HUES6 (cell line): Measurements from ENCODE around the gene PLSCR4.

Source experiments
- H3K27ac ChIP-seq: 2 replicates; pipeline ENCODE4 v1.7.0; 2013; ENCODE audit warnings: low read depth, mild to moderate bottlenecking, low read length, inconsistent platforms
- H3K27me3 ChIP-seq: 2 replicates; pipeline ENCODE4 v1.6.1; 2013; ENCODE audit warnings: low read length; ENCODE audit not compliant: control insufficient read depth, insufficient read depth
- H3K36me3 ChIP-seq: 2 replicates; pipeline ENCODE4 v1.6.1; 2013; ENCODE audit warnings: low read length; ENCODE audit not compliant: control insufficient read depth, insufficient read depth
- H3K4me1 ChIP-seq: 2 replicates; pipeline ENCODE4 v1.6.1; 2013; ENCODE audit warnings: low read length; ENCODE audit not compliant: control insufficient read depth, insufficient read depth
- H3K4me3 ChIP-seq: 2 replicates; pipeline ENCODE4 v1.5.1; 2013; ENCODE audit warnings: low read depth, low read length
- H3K9ac ChIP-seq: one replicate; pipeline ENCODE4 v1.6.1; 2013; ENCODE audit warnings: mild to moderate bottlenecking, low read length
- H3K9me3 ChIP-seq: 2 replicates; pipeline ENCODE4 v1.6.1; 2013; ENCODE audit warnings: low read depth, low read length; ENCODE audit not compliant: control insufficient read depth, insufficient read depth

Gene PLSCR4

DNA sequence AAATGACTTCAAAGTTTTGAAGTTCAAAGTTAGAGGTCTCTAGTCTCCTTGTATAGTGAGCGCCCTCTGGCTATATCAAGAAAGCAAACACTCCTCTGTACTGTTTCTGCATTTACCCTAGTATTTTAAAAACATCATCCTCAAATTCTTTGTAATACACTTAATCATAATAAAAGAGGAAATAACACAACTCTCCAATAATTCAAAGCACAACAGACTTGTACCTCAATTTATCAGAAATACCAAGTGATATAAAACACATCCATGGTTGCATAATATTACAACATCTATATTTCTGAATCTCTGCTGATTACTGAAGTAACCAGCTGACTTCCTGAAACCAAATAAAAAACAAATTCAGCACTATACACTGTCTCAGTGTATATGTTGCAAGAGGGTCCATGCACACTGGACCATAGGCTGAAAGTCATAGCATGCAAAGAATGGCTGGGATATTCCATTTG is 102.4 kb downstream of the PLSCR4 start:
- no peak overlapping the region for H3K4me3 ChIP-seq
- peaks cover 7% of the 10 kb centered on the region; the same call in 1 of the 2 replicates for H3K4me1 ChIP-seq
- H3K9me3 ChIP-seq, result no peaks in the 10 kb centered on the region
- H3K27ac ChIP-seq, result no peak overlapping the region
- no peak overlapping the region for H3K9ac ChIP-seq
- H3K36me3 ChIP-seq, result no peaks in the 10 kb centered on the region
- H3K27me3 ChIP-seq, result no peaks in the 10 kb centered on the region

DNA sequence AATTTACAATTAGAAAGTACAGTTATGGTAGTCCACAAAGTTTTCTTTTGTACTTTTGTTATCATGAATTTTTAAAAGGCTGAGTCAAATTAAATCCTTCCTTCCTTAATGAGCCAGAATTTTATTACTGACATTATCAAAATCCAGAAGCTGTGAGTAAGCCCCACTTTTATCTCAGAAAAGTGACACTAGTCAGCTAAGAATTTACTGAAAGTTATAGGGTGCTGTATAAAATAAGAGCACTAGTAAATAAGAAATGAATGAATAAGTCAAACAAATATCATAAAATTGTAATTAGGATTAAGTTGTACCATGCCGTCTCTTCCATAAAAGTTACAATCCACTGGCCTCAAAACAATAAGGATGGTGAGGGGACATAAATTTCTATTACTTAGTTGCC is 105.3 kb downstream of the PLSCR4 start:
- H3K27ac ChIP-seq, result no peak overlapping the region
- H3K36me3 ChIP-seq, result no peaks in the 10 kb centered on the region
- H3K9me3 ChIP-seq, result no peaks in the 10 kb centered on the region
- no peak overlapping the region for H3K4me3 ChIP-seq
- H3K4me1 ChIP-seq, result peaks cover 6% of the 10 kb centered on the region; the same call in 1 of the 2 replicates
- no peak overlapping the region for H3K9ac ChIP-seq
- H3K27me3 ChIP-seq, result no peaks in the 10 kb centered on the region

- H3K4me3 ChIP-seq, result no peak overlapping the region
- H3K9ac ChIP-seq, result no peak overlapping the region
- no peaks in the 10 kb centered on the region for H3K36me3 ChIP-seq
- H3K27me3 ChIP-seq, result no peaks in the 10 kb centered on the region
- no peak overlapping the region for H3K27ac ChIP-seq
- H3K4me1 ChIP-seq, result peaks cover 19% of the 10 kb centered on the region
- H3K9me3 ChIP-seq, result no peaks in the 10 kb centered on the region
Measured at GRCh38 chr3:146142757-146143156, 108.1 kb downstream of the PLSCR4 start.
